Tibial nerve (tissue), 4 donors: Measurements from ENCODE around the gene ACTN1. TPM values are rescaled to one million over a fixed set of nuclear protein-coding genes. Genes with fewer than 3 reads are reported as not detected.

Source experiments
- DNase-seq, 2 donors: peaks; one replicate each; pipeline ENCODE4 v3.0.0-alpha.2; 2019; ENCODE audit warnings: low spot score in 2 of 2
- H3K27ac ChIP-seq, 4 donors: fragments of 200-600 bp; sonication (generic) in 3 of 4; one replicate each; pipeline ENCODE4 v1.5.1; 2017 to 2019; ENCODE audit warnings: mild to moderate bottlenecking in 1 of 4
- H3K27me3 ChIP-seq, 2 donors: fragments of 200-600 bp; sonication (generic) in 1 of 2; one replicate each; pipeline versions ENCODE4 v1.5.1 to v1.6.0; 2017 to 2019
- H3K36me3 ChIP-seq, 3 donors: fragments of 200-600 bp; sonication (generic); one replicate each; pipeline ENCODE4 v1.5.1; 2018 to 2019
- H3K4me1 ChIP-seq, 4 donors: fragments of 200-600 bp; sonication (generic) in 3 of 4; one replicate each; pipeline ENCODE4 v1.5.1; 2017 to 2019
- H3K4me3 ChIP-seq, 4 donors: fragments of 200-600 bp; sonication (generic) in 3 of 4; one replicate each; pipeline ENCODE4 v1.5.1; 2017 to 2019; ENCODE audit warnings: mild to moderate bottlenecking in 1 of 4, moderate library complexity in 1 of 4
- H3K9me3 ChIP-seq, 4 donors: fragments of 200-600 bp; sonication (generic) in 3 of 4; one replicate each; pipeline ENCODE4 v1.5.1; 2017 to 2019
- CTCF ChIP-seq, 5 experiments: fragments of 200-600 bp in 3 of 5; fragments of 450-650 bp in 2 of 5; sonication (generic) in 3 of 5; IDR thresholded peaks; one replicate each; pipeline ENCODE4 v1.5.1; 2016 to 2019; ENCODE audit warnings: antibody characterized with exemption in 5 of 5, mild to moderate bottlenecking in 3 of 5, moderate library complexity in 2 of 5
- EP300 ChIP-seq, 2 donors: sonication (generic); formaldehyde crosslinking; IDR thresholded peaks; one replicate each; pipeline ENCODE4 v1.6.1; 2017; ENCODE audit warnings: antibody characterized with exemption in 2 of 2, mild to moderate bottlenecking in 1 of 2
- POLR2A ChIP-seq, 2 donors: fragments of 450-650 bp; IDR thresholded peaks; one replicate each; pipeline ENCODE4 v1.6.1; 2017; ENCODE audit warnings: antibody characterized with exemption in 2 of 2, mild to moderate bottlenecking in 2 of 2, moderate library complexity in 2 of 2
- WGBS, 2 donors: methylation state at CpG; one replicate each; pipeline ENCODE4 v1.1.5; 2018; 5-methylcytosine and 5-hydroxymethylcytosine counted together
- total RNA-seq, 4 donors: library from RNA; depleted of rRNA; stranded (reverse); fragments of >200 nt; gene quantifications; one replicate each; pipeline ENCODE4 v1.1.0, GENCODE V29; 2016

The ACTN1 gene
- total RNA-seq, 4 donors from 2014 or later = 130 to 273 (median 152) TPM

- Histone ChIP-seq H3K36me3 (no peaks in the 10 kb centered on the region), H3K9me3 (no peaks in the 10 kb centered on the region), H3K4me3 (no peak overlapping the region), H3K27me3 (no peaks in the 10 kb centered on the region), H3K27ac (no peak overlapping the region), H3K4me1 (peaks cover 0 to 12% (median 2%) of the 10 kb centered on the region in 4 donors)
- no peak for TF ChIP-seq POLR2A (IDR thresholded peaks at IDR 0.05)
- TF ChIP-seq CTCF (IDR thresholded peaks at IDR 0.05) = no peak
- TF ChIP-seq EP300 (IDR thresholded peaks at IDR 0.05) = no peak
- 60 to 72% methylated on average over 2 of the region's 2 CpGs for WGBS, 2 donors
- no peak for DNase-seq
Measured at GRCh38 chr14:68986926-68987652, 8.0 kb upstream of the ACTN1 start.

GRCh38 chr14:68986225-68986624, 7.1 kb upstream of the ACTN1 start:
- 75 to 80% methylated on average over 2 of the region's 2 CpGs for WGBS, 2 donors
- Histone ChIP-seq H3K27me3 (no peaks in the 10 kb centered on the region), H3K4me3 (no peak overlapping the region), H3K36me3 (no peaks in the 10 kb centered on the region), H3K9me3 (no peaks in the 10 kb centered on the region), H3K27ac (no peak overlapping the region), H3K4me1 (peaks cover 0 to 19% (median 2%) of the 10 kb centered on the region in 4 donors)
- TF ChIP-seq EP300 (IDR thresholded peaks at IDR 0.05) (no peak), POLR2A (IDR thresholded peaks at IDR 0.05) (no peak), CTCF (IDR thresholded peaks at IDR 0.05) (no peak)
- DNase-seq = no peak

GRCh38 chr14:68984686-68985085, 5.6 kb upstream of the ACTN1 start:
- Histone ChIP-seq H3K4me1 (peaks cover 0 to 26% (median 5%) of the 10 kb centered on the region in 4 donors), H3K9me3 (no peaks in the 10 kb centered on the region), H3K27ac (no peak overlapping the region), H3K4me3 (no peak overlapping the region), H3K27me3 (no peaks in the 10 kb centered on the region), H3K36me3 (no peaks in the 10 kb centered on the region)
- DNase-seq = no peak
- WGBS, 2 donors = 80 to 92% methylated on average over 1 of the region's 1 CpG
- no peak for TF ChIP-seq POLR2A (IDR thresholded peaks at IDR 0.05)
- no peak for TF ChIP-seq CTCF (IDR thresholded peaks at IDR 0.05)
- no peak for TF ChIP-seq EP300 (IDR thresholded peaks at IDR 0.05)

GRCh38 chr14:68983191-68983590, 4.1 kb upstream of the ACTN1 start:
- Histone ChIP-seq H3K36me3 (no peaks in the 10 kb centered on the region), H3K4me1 (peaks cover 0 to 27% (median 5%) of the 10 kb centered on the region in 4 donors), H3K4me3 (no peak overlapping the region), H3K27me3 (no peaks in the 10 kb centered on the region), H3K9me3 (no peaks in the 10 kb centered on the region), H3K27ac (peak overlapping the region in 1 of 4 donors; percentile 51)
- no peak for DNase-seq
- 71 to 81% methylated on average over 3 of the region's 3 CpGs for WGBS, 2 donors
- TF ChIP-seq POLR2A (IDR thresholded peaks at IDR 0.05) (no peak), EP300 (IDR thresholded peaks at IDR 0.05) (no peak), CTCF (IDR thresholded peaks at IDR 0.05) (no peak)

GRCh38 chr14:68982581-68982980, 3.5 kb upstream of the ACTN1 start:
- no peak overlapping the region for H3K4me3 ChIP-seq
- H3K4me1 ChIP-seq = peaks cover 0 to 27% (median 5%) of the 10 kb centered on the region in 4 donors
- H3K9me3 ChIP-seq = no peaks in the 10 kb centered on the region
- peak overlapping the region in 2 of 4 donors; percentile 3 to 51 for H3K27ac ChIP-seq
- DNase-seq = no peak
- H3K27me3 ChIP-seq = no peaks in the 10 kb centered on the region
- 93 to 97% methylated on average over 2 of the region's 2 CpGs for WGBS, 2 donors
- TF ChIP-seq CTCF (IDR thresholded peaks at IDR 0.05) (no peak), EP300 (IDR thresholded peaks at IDR 0.05) (peak in 1 of 2 donors; percentile 41)
- no peaks in the 10 kb centered on the region for H3K36me3 ChIP-seq
